CD4-positive, alpha-beta T cell (primary cell): ENCODE measurements around the gene SAMD14. TPM values are rescaled to one million over a fixed set of nuclear protein-coding genes. Genes with fewer than 3 reads are reported as not detected.

Experiments used
- ATAC-seq: fragments of 200-7000 bp; cut with Tn5 transposase; one replicate; pipeline ENCODE4 v1.10.0; 2022; ENCODE audit warnings: mild to moderate bottlenecking; ENCODE audit not compliant: poor library complexity
- CTCF ChIA-PET: fragments of 350-600 bp; sonication (Branson Sonifier 250); formaldehyde crosslinking; loops from one replicate; lab custom pipeline; 2021; ENCODE audit warnings: antibody characterized with exemption, inconsistent platforms; lab: Charles Lee
- POLR2A ChIA-PET: fragments of 350-600 bp; sonication (Branson Sonifier 250); formaldehyde crosslinking; loops from one replicate; lab custom pipeline; 2021; ENCODE audit warnings: antibody characterized with exemption, inconsistent platforms; lab: Charles Lee
- DNase-seq, 14 experiments: peaks; one replicate each; pipeline ENCODE4 v3.0.0-alpha.2; 2013 to 2020; ENCODE audit warnings: mixed read lengths in 2 of 14
- H3K27ac ChIP-seq, 2 donors: one replicate each; pipeline versions ENCODE4 v1.5.1 to v1.7.0; 2013; ENCODE audit warnings: low read length in 2 of 2, low read depth in 1 of 2, mild to moderate bottlenecking in 1 of 2
- H3K27me3 ChIP-seq, 2 experiments: 1 replicate in 1 of 2; 2 replicates in 1 of 2; pipeline versions ENCODE4 v1.6.1 to v1.7.0; 2013; ENCODE audit warnings: low read length in 2 of 2, control low read depth in 1 of 2, mild to moderate bottlenecking in 1 of 2, moderate library complexity in 1 of 2; ENCODE audit not compliant: insufficient read depth in 2 of 2, control insufficient read depth in 1 of 2
- H3K36me3 ChIP-seq: one replicate; pipeline ENCODE4 v1.6.1; 2013; ENCODE audit warnings: low read length, control low read depth; ENCODE audit not compliant: insufficient read depth
- H3K4me1 ChIP-seq: one replicate; pipeline ENCODE4 v1.6.1; 2013; ENCODE audit warnings: low read length, control low read depth; ENCODE audit not compliant: insufficient read depth
- H3K4me3 ChIP-seq: one replicate; pipeline ENCODE4 v1.5.1; 2013; ENCODE audit warnings: mild to moderate bottlenecking, low read length, moderate library complexity
- H3K9me3 ChIP-seq, 2 experiments: 1 replicate in 1 of 2; 2 replicates in 1 of 2; pipeline versions ENCODE4 v1.6.1 to v1.7.0; 2013; ENCODE audit warnings: low read length in 2 of 2, mild to moderate bottlenecking in 2 of 2, control low read depth in 1 of 2, moderate library complexity in 1 of 2; ENCODE audit not compliant: control insufficient read depth in 1 of 2, insufficient read depth in 1 of 2
- H3K27ac Mint-ChIP-seq: one replicate; pipeline ENCODE4 v1.8.0; 2020; ENCODE audit warnings: mixed read lengths
- H3K27me3 Mint-ChIP-seq: one replicate; pipeline ENCODE4 v1.8.0; 2021; ENCODE audit warnings: mixed read lengths
- H3K36me3 Mint-ChIP-seq: one replicate; pipeline ENCODE4 v1.8.0; 2021; ENCODE audit warnings: low read depth, mixed read lengths
- H3K4me1 Mint-ChIP-seq: one replicate; pipeline ENCODE4 v1.8.0; 2021; ENCODE audit warnings: low read depth, mixed read lengths
- H3K4me3 Mint-ChIP-seq: one replicate; pipeline ENCODE4 v1.8.0; 2020; ENCODE audit warnings: mild to moderate bottlenecking, mixed read lengths
- H3K9me3 Mint-ChIP-seq: one replicate; pipeline ENCODE4 v1.8.0; 2020; ENCODE audit warnings: mixed read lengths
- CTCF ChIP-seq: fragments of 200-600 bp; IDR thresholded peaks from one replicate; pipeline ENCODE4 v1.8.0; 2022; ENCODE audit warnings: antibody characterized with exemption, mild to moderate bottlenecking
- intact Hi-C, 2 experiments: fragments of 100-400 bp; cut with DNase I in 1 of 2; cut with micrococcal nuclease in 1 of 2; formaldehyde crosslinking; loops; one replicate each; pipeline versions ENCODE4 v1.15.1 to v1.9.0; 2023 to 2025; cut with DNase I, micrococcal nuclease
- total RNA-seq, 174 experiments: library from RNA in 2 of 174; stranded (reverse) in 2 of 174; gene quantifications; one replicate each; pipeline ENCODE4 v1.2.3 and lab custom pipeline; 2021 to 2026

SAMD14 gene
- total RNA-seq, 2 experiments from 2014 or later, result 0.33 to 0.53 TPM

DNA sequence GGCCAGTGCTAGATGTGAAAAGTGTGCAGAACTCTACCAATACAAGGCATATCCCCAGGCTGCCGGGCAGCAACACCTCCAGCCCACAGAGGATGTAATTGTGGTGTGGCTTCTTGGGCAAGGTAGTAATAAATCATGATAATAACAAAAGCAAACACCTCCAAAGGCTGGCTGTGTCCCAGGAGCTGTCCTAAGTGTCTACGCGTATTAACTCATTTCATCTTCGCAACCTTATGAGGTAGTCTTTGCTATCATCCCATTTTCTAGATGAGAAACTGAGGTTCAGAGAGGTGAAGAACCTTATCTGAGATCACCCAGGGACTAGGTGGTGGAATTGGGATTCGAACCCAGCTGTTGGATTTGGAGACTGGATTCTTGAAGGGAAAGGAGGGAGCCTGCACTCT is 29.5 kb downstream of the SAMD14 start:
- H3K27me3 Mint-ChIP-seq, result no peaks in the 10 kb centered on the region
- H3K4me3 Mint-ChIP-seq, result no peak overlapping the region
- H3K36me3 Mint-ChIP-seq, result peaks cover 35% of the 10 kb centered on the region
- DNase-seq, result no peak
- H3K9me3 Mint-ChIP-seq, result no peaks in the 10 kb centered on the region
- ATAC-seq, result no peak
- no peak overlapping the region for H3K27ac Mint-ChIP-seq
- peaks cover 23% of the 10 kb centered on the region for H3K4me1 Mint-ChIP-seq
- no peaks in the 10 kb centered on the region for H3K9me3 ChIP-seq
- H3K4me3 ChIP-seq, result no peak overlapping the region
- ChIA-PET POLR2A (no interaction called here), CTCF (no interaction called here)
- no peak overlapping the region for H3K27ac ChIP-seq
- H3K27me3 ChIP-seq, result no peaks in the 10 kb centered on the region
- no peak for TF ChIP-seq CTCF
- H3K36me3 ChIP-seq, result peaks cover 37% of the 10 kb centered on the region
- intact Hi-C loops, result no loop called here
- peaks cover 19% of the 10 kb centered on the region for H3K4me1 ChIP-seq

DNA sequence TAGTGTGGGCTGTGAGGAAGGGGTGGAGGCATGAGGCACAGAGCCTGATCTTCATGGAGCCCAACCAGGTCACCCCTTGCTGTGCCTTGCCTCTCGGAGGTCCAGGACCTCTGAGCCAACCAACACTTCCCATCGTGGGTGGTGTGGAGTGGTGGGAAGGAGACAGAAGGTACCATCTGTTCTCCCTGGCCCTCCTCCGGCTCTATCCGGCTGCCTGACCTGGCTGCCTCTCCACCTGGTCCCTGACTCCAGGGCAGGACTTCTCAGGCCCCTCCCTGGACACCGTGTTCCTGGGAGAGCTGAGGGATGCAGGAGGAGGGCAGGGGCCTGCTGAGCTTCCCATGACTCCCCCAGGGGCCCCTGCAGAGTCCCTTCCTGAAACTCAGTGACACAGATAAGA is 31.0 kb downstream of the SAMD14 start:
- Mint-ChIP-seq H3K9me3 (no peaks in the 10 kb centered on the region), H3K4me3 (no peak overlapping the region), H3K4me1 (peaks cover 35% of the 10 kb centered on the region), H3K27me3 (no peaks in the 10 kb centered on the region), H3K36me3 (peaks cover 39% of the 10 kb centered on the region), H3K27ac (no peak overlapping the region)
- no peak for ATAC-seq
- peaks cover 25% of the 10 kb centered on the region for H3K4me1 ChIP-seq
- H3K36me3 ChIP-seq, result peaks cover 26% of the 10 kb centered on the region
- intact Hi-C loops, result loop anchor here in 1 of 2 experiments (5.0 to 10.0 kb wide), 3 partner anchors 53 to 394 kb away; partner anchors contain the start of genes PPP1R9B and SLC35B1
- H3K4me3 ChIP-seq, result no peak overlapping the region
- no peak for DNase-seq
- TF ChIP-seq CTCF, result no peak
- no peaks in the 10 kb centered on the region for H3K9me3 ChIP-seq
- no peak overlapping the region for H3K27ac ChIP-seq
- ChIA-PET POLR2A (no interaction called here), CTCF (interaction anchor here (1.1 to 2.6 kb wide), 2 partner anchors 12 to 72 kb away, joined by 4 to 12 read pairs; no protein-coding TSS in a partner anchor)
- no peaks in the 10 kb centered on the region for H3K27me3 ChIP-seq

GRCh38 chr17:50098583-50098982 is 31.4 kb downstream of the SAMD14 start:
- no peak for TF ChIP-seq CTCF
- Histone ChIP-seq H3K27me3 (no peaks in the 10 kb centered on the region), H3K36me3 (peaks cover 26% of the 10 kb centered on the region), H3K4me1 (peaks cover 25% of the 10 kb centered on the region), H3K9me3 (no peaks in the 10 kb centered on the region), H3K4me3 (no peak overlapping the region), H3K27ac (no peak overlapping the region)
- H3K9me3 Mint-ChIP-seq, result no peaks in the 10 kb centered on the region
- intact Hi-C loops, result loop anchor here in 1 of 2 experiments (5.0 to 10.0 kb wide), 3 partner anchors 54 to 394 kb away; partner anchors contain the start of genes PPP1R9B and SLC35B1
- ATAC-seq, result no peak
- ChIA-PET CTCF (interaction anchor here (1.1 to 2.6 kb wide), 3 partner anchors 11 to 71 kb away, joined by 4 to 12 read pairs (median 5); no protein-coding TSS in a partner anchor), POLR2A (no interaction called here)
- H3K27ac Mint-ChIP-seq, result no peak overlapping the region
- DNase-seq, result no peak
- H3K27me3 Mint-ChIP-seq, result no peaks in the 10 kb centered on the region
- H3K36me3 Mint-ChIP-seq, result peaks cover 39% of the 10 kb centered on the region
- H3K4me1 Mint-ChIP-seq, result peaks cover 38% of the 10 kb centered on the region
- no peak overlapping the region for H3K4me3 Mint-ChIP-seq
